Fibroblast of lung (primary cell): ENCODE data around the gene PML. TPM values are rescaled to one million over a fixed set of nuclear protein-coding genes. Genes with fewer than 3 reads are reported as not detected.

Experiments
- DNase-seq, 2 donors: peaks; one replicate each; pipeline versions ENCODE4 v3.0.0 to v3.0.0-alpha.2; 2010; ENCODE audit warnings: low read depth in 2 of 2
- H2AFZ ChIP-seq: 2 replicates; pipeline ENCODE4 v1.5.1; 2012; ENCODE audit warnings: low read length, control low read depth, inconsistent platforms
- H3K27ac ChIP-seq: 2 replicates; pipeline ENCODE4 v1.5.1; 2011; ENCODE audit warnings: low read length, control low read depth; ENCODE audit not compliant: insufficient read depth
- H3K27me3 ChIP-seq: 2 replicates; pipeline ENCODE4 v1.5.1; 2011; ENCODE audit warnings: mild to moderate bottlenecking, low read length; ENCODE audit not compliant: control insufficient read depth, insufficient read depth
- H3K36me3 ChIP-seq: 2 replicates; pipeline ENCODE4 v1.5.1; 2011; ENCODE audit warnings: low read length; ENCODE audit not compliant: control insufficient read depth, insufficient read depth
- H3K4me1 ChIP-seq: 2 replicates; pipeline ENCODE4 v1.5.1; 2011; ENCODE audit warnings: low read length; ENCODE audit not compliant: control insufficient read depth, insufficient read depth; ENCODE audit errors: extremely low read depth
- H3K4me2 ChIP-seq: 2 replicates; pipeline ENCODE4 v1.5.1; 2011; ENCODE audit warnings: low read length, control low read depth; ENCODE audit not compliant: insufficient read depth; ENCODE audit errors: extremely low read depth
- H3K4me3 ChIP-seq, 4 experiments: fragments of 200-600 bp in 1 of 4; sonication (generic) in 1 of 4; replicated peaks in 1 of 4; 2 replicates each; pipeline ENCODE4 v1.5.1; 2011 to 2016; ENCODE audit warnings: low read length in 4 of 4, low read depth in 3 of 4, mild to moderate bottlenecking in 3 of 4, control low read depth in 2 of 4, inconsistent platforms in 1 of 4, mixed read lengths in 1 of 4; ENCODE audit not compliant: insufficient read depth in 1 of 4; ENCODE audit errors: control extremely low read depth in 1 of 4
- H3K79me2 ChIP-seq: 2 replicates; pipeline ENCODE4 v1.5.1; 2012; ENCODE audit warnings: mild to moderate bottlenecking, low read length, inconsistent platforms; ENCODE audit not compliant: control insufficient read depth, insufficient read depth
- H3K9ac ChIP-seq: 2 replicates; pipeline ENCODE4 v1.5.1; 2011; ENCODE audit warnings: mild to moderate bottlenecking, low read length, control low read depth; ENCODE audit not compliant: insufficient read depth
- H3K9me3 ChIP-seq: 2 replicates; pipeline ENCODE4 v1.5.1; 2012; ENCODE audit warnings: low read depth, low read length; ENCODE audit not compliant: control insufficient read depth, insufficient read depth
- H4K20me1 ChIP-seq: 2 replicates; pipeline ENCODE4 v1.5.1; 2011; ENCODE audit warnings: low read length; ENCODE audit not compliant: control insufficient read depth, insufficient read depth; ENCODE audit errors: extremely low read depth
- CTCF ChIP-seq, 2 donors: IDR thresholded peaks in 1 of 2; conservative IDR thresholded peaks in 1 of 2; 1 replicate in 1 of 2; 2 replicates in 1 of 2; pipeline ENCODE4 v1.5.1; 2011 to 2012; ENCODE audit warnings: low read length in 2 of 2, control low read depth in 1 of 2, inconsistent platforms in 1 of 2, low read depth in 1 of 2, mild to moderate bottlenecking in 1 of 2
- EZH2 ChIP-seq: IDR thresholded peaks from 2 replicates; pipeline ENCODE4 v1.5.1; 2012; ENCODE audit warnings: low read length, control low read depth, mild to moderate bottlenecking; ENCODE audit errors: missing control alignments
- polyA plus RNA-seq, 2 donors: library from polyadenylated mRNA; depleted of rRNA in 1 of 2; stranded (reverse) in 1 of 2; unstranded in 1 of 2; fragments of >200 nt; gene quantifications; 2 replicates each; pipeline ENCODE4 v1.2.1, GENCODE V29; 2011 to 2012; ENCODE audit warnings: missing spikeins in 1 of 2
- total RNA-seq: library from RNA; depleted of rRNA; stranded (reverse); fragments of >200 nt; gene quantifications from 2 replicates; pipeline ENCODE4 v1.2.1, GENCODE V29; 2014

PML gene
- total and polyA plus RNA-seq, 2 donors (not counting 1 experiment from before 2014, with no cell fraction given), result 11.1 to 34.0 TPM

- H3K27me3 ChIP-seq, result no peaks in the 10 kb centered on the region
- no peak overlapping the region for H3K4me3 ChIP-seq
- no peak for TF ChIP-seq CTCF (conservative IDR thresholded peaks at IDR 0.05 in 1 of 2, IDR thresholded peaks at IDR 0.05 in 1 of 2; ENCODE audit: low read depth in 1 of 2, low read length in 2 of 2)
- TF ChIP-seq EZH2, result no peak
- H3K27ac ChIP-seq, result peak overlapping the region; percentile 93
- no peaks in the 10 kb centered on the region for H3K79me2 ChIP-seq
- peak; percentile 81 for DNase-seq
- H3K4me1 ChIP-seq, result peaks cover 50% of the 10 kb centered on the region
- H2AFZ ChIP-seq, result no peak overlapping the region
- peaks cover 3% of the 10 kb centered on the region for H3K36me3 ChIP-seq
- H3K9me3 ChIP-seq, result no peaks in the 10 kb centered on the region
- H3K9ac ChIP-seq, result no peak overlapping the region
- peak overlapping the region; percentile 32 for H3K4me2 ChIP-seq
- no peaks in the 10 kb centered on the region for H4K20me1 ChIP-seq
Observed at GRCh38 chr15:73983211-73983727, 11.2 kb upstream of the PML start.

- Histone ChIP-seq H2AFZ (no peak overlapping the region), H4K20me1 (no peaks in the 10 kb centered on the region), H3K4me2 (no peak overlapping the region), H3K4me3 (no peak overlapping the region), H3K79me2 (no peaks in the 10 kb centered on the region), H3K27me3 (no peaks in the 10 kb centered on the region), H3K9me3 (no peaks in the 10 kb centered on the region), H3K4me1 (peaks cover 54% of the 10 kb centered on the region), H3K27ac (peak overlapping the region; percentile 93), H3K36me3 (peaks cover 3% of the 10 kb centered on the region), H3K9ac (no peak overlapping the region)
- no peak for DNase-seq
- TF ChIP-seq EZH2 (no peak), CTCF (conservative IDR thresholded peaks at IDR 0.05 in 1 of 2, IDR thresholded peaks at IDR 0.05 in 1 of 2; ENCODE audit: low read depth in 1 of 2, low read length in 2 of 2) (no peak)
Observed at GRCh38 chr15:73983773-73984172, 10.7 kb upstream of the PML start.

GRCh38 chr15:73984208-73984979 is 10.1 kb upstream of the PML start:
- peaks cover 60% of the 10 kb centered on the region for H3K4me1 ChIP-seq
- no peak overlapping the region for H3K4me3 ChIP-seq
- no peaks in the 10 kb centered on the region for H3K27me3 ChIP-seq
- no peak for TF ChIP-seq EZH2
- no peak for TF ChIP-seq CTCF (conservative IDR thresholded peaks at IDR 0.05 in 1 of 2, IDR thresholded peaks at IDR 0.05 in 1 of 2; ENCODE audit: low read depth in 1 of 2, low read length in 2 of 2)
- H3K79me2 ChIP-seq, result no peaks in the 10 kb centered on the region
- no peak for DNase-seq
- H4K20me1 ChIP-seq, result no peaks in the 10 kb centered on the region
- H3K9me3 ChIP-seq, result no peaks in the 10 kb centered on the region
- H3K9ac ChIP-seq, result no peak overlapping the region
- H3K27ac ChIP-seq, result no peak overlapping the region
- no peak overlapping the region for H3K4me2 ChIP-seq
- peaks cover 3% of the 10 kb centered on the region for H3K36me3 ChIP-seq
- no peak overlapping the region for H2AFZ ChIP-seq
